ENCODE data around the gene PARD6A. TPM values are rescaled to one million over a fixed set of nuclear protein-coding genes. Genes with fewer than 3 reads are reported as not detected.
"Not testable (repeated sequence)": the region's sequence is repeated elsewhere in the genome, so short reads cannot be mapped to it uniquely, and the experiment has no call there.

PARD6A gene
- polyA plus RNA-seq, 3 donors, result 2.7 to 6.9 (median 6.1) TPM

DNA sequence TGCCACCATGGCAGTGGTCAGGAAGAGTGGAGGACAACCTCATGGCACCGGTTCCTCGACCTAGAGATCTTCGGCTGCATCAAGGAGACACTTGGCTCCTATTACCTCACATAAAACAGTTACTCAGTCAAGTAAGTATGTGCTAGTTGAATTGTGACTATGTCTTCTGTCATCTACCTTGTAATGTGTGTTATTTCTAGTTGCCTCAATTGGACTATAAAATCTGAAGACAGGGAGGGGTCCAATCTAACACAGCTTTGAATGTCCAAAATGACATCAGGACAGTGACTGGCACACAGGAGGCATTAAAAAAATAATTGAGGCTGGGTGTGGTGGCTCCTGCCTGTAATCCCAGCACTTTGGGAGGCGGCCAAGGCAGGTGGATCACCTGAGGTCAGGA, 23.0 kb downstream of the PARD6A start:
- Mint-ChIP-seq H3K4me1 (peaks cover 17% of the 10 kb centered on the region), H3K27me3 (ENCODE audit: low read depth in 3 of 3) (no peaks in the 10 kb centered on the region), H3K4me3 (no peak overlapping the region), H3K27ac (no peak overlapping the region), H3K36me3 (peaks cover 25 to 50% of the 10 kb centered on the region in 2 donors), H3K9me3 (no peaks in the 10 kb centered on the region)
- Histone ChIP-seq H3K9me3 (replicated peaks in 1 of 2; ENCODE audit: control insufficient read depth in 1 of 2, insufficient read depth in 1 of 2, low read length in 2 of 2) (no peaks in the 10 kb centered on the region), H3K4me1 (ENCODE audit: control insufficient read depth in 1 of 2, insufficient read depth in 2 of 2, low read length in 2 of 2) (peaks cover 0 to 10% of the 10 kb centered on the region in 2 donors), H3K4me3 (replicated peaks in 1 of 3; ENCODE audit: low read depth in 2 of 3, low read length in 3 of 3) (no peak overlapping the region), H3K27ac (ENCODE audit: low read depth in 1 of 2, low read length in 2 of 2) (no peak overlapping the region), H3K79me2 (ENCODE audit: insufficient read depth, low read length) (no peaks in the 10 kb centered on the region), H4K20me1 (ENCODE audit: insufficient read depth, low read length) (no peaks in the 10 kb centered on the region), H3K9ac (ENCODE audit: insufficient read depth, low read length, poor library complexity, severe bottlenecking) (no peak overlapping the region), H3K27me3 (ENCODE audit: control insufficient read depth in 2 of 2, insufficient read depth in 2 of 2, low read length in 2 of 2) (no peaks in the 10 kb centered on the region), H3K4me2 (replicated peaks; ENCODE audit: extremely low read depth, low read length, poor library complexity, severe bottlenecking) (no peak overlapping the region), H2AFZ (ENCODE audit: insufficient read depth, low read depth, low read length, poor library complexity, severe bottlenecking) (no peak overlapping the region), H3K36me3 (replicated peaks in 1 of 2; ENCODE audit: control insufficient read depth in 1 of 2, insufficient read depth in 2 of 2, low read length in 2 of 2) (peaks cover 10 to 36% of the 10 kb centered on the region in 2 donors)
- WGBS (ENCODE audit: insufficient coverage), result no CpG with 5 or more reads among the region's 4 CpGs
- TF ChIP-seq, protein P1, sequence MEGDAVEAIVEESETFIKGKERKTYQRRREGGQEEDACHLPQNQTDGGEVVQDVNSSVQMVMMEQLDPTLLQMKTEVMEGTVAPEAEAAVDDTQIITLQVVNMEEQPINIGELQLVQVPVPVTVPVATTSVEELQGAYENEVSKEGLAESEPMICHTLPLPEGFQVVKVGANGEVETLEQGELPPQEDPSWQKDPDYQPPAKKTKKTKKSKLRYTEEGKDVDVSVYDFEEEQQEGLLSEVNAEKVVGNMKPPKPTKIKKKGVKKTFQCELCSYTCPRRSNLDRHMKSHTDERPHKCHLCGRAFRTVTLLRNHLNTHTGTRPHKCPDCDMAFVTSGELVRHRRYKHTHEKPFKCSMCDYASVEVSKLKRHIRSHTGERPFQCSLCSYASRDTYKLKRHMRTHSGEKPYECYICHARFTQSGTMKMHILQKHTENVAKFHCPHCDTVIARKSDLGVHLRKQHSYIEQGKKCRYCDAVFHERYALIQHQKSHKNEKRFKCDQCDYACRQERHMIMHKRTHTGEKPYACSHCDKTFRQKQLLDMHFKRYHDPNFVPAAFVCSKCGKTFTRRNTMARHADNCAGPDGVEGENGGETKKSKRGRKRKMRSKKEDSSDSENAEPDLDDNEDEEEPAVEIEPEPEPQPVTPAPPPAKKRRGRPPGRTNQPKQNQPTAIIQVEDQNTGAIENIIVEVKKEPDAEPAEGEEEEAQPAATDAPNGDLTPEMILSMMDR (IDR thresholded peaks at IDR 0.05), result no peak
- intact Hi-C loops (cut with micrococcal nuclease), result no loop called here
- no peak for DNase-seq

DNA sequence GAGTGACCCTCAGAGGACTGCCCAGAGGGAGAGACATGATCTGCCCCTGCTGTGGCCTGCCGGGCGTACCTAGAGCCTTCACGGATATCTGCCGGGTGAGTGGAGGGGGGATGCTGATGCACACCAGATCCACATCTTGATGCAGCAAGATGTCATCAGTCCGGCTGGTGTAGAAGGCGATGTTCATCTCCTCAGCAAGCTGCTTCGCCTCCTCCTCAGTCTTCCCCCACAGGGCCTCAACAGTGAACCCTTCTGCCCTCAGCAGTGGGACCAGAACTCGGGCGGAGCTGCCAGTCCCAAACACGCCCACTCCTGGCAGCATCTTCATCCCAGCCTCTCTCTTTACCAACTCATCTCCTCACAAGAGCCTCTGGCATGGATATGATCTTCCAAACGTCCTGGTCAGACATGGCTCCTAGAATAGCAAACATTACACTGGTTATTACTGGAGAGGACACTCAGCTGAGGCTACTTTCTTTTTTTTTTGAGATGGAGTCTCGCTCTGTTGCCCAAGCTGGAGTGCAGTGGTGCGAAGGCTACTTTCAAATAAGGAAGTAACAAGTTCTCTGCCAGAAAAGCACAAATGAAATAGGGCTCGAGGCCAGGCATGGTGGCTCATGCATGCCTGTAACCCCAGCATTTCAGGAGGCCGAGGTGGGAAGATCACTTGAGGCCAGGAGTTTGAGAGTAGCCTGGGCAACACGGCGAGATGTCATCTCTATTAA, 24.8 kb downstream of the PARD6A start:
- Mint-ChIP-seq H3K9me3 (no peaks in the 10 kb centered on the region), H3K36me3 (peaks cover 22 to 45% of the 10 kb centered on the region in 2 donors), H3K27me3 (ENCODE audit: low read depth in 3 of 3) (no peaks in the 10 kb centered on the region), H3K4me3 (no peak overlapping the region), H3K4me1 (peaks cover 19% of the 10 kb centered on the region), H3K27ac (peak overlapping the region in 5 of 7 donors; percentile 13 to 55 (median 32))
- H3K4me3 ChIP-seq (replicated peaks in 1 of 3; ENCODE audit: low read depth in 2 of 3, low read length in 3 of 3), result no peak overlapping the region
- TF ChIP-seq, protein P1 (IDR thresholded peaks at IDR 0.05), result no peak
- 87% methylated on average over 11 of the region's 17 CpGs for WGBS (ENCODE audit: insufficient coverage)
- no peaks in the 10 kb centered on the region for H4K20me1 ChIP-seq (ENCODE audit: insufficient read depth, low read length)
- H3K79me2 ChIP-seq (ENCODE audit: insufficient read depth, low read length), result no peaks in the 10 kb centered on the region
- peaks cover 0 to 10% of the 10 kb centered on the region in 2 donors for H3K4me1 ChIP-seq (ENCODE audit: control insufficient read depth in 1 of 2, insufficient read depth in 2 of 2, low read length in 2 of 2)
- H3K36me3 ChIP-seq (replicated peaks in 1 of 2; ENCODE audit: control insufficient read depth in 1 of 2, insufficient read depth in 2 of 2, low read length in 2 of 2), result peaks cover 9 to 29% of the 10 kb centered on the region in 2 donors
- peak overlapping the region in 1 of 2 donors; percentile 27 for H3K27ac ChIP-seq (ENCODE audit: low read depth in 1 of 2, low read length in 2 of 2)
- no peaks in the 10 kb centered on the region for H3K9me3 ChIP-seq (replicated peaks in 1 of 2; ENCODE audit: control insufficient read depth in 1 of 2, insufficient read depth in 1 of 2, low read length in 2 of 2)
- no peaks in the 10 kb centered on the region for H3K27me3 ChIP-seq (ENCODE audit: control insufficient read depth in 2 of 2, insufficient read depth in 2 of 2, low read length in 2 of 2)
- DNase-seq, result no peak
- H3K9ac ChIP-seq (ENCODE audit: insufficient read depth, low read length, poor library complexity, severe bottlenecking), result no peak overlapping the region
- intact Hi-C loops (cut with micrococcal nuclease), result no loop called here
- no peak overlapping the region for H3K4me2 ChIP-seq (replicated peaks; ENCODE audit: extremely low read depth, low read length, poor library complexity, severe bottlenecking)
- H2AFZ ChIP-seq (ENCODE audit: insufficient read depth, low read depth, low read length, poor library complexity, severe bottlenecking), result no peak overlapping the region

GRCh38 chr16:67693517-67694285, 32.9 kb downstream of the PARD6A start:
- H3K9me3 Mint-ChIP-seq; H3K27me3 Mint-ChIP-seq (ENCODE audit: low read depth in 3 of 3); H3K27ac ChIP-seq (ENCODE audit: low read depth in 1 of 2, low read length in 2 of 2); H3K27me3 ChIP-seq (ENCODE audit: control insufficient read depth in 2 of 2, insufficient read depth in 2 of 2, low read length in 2 of 2); H2AFZ ChIP-seq (ENCODE audit: insufficient read depth, low read depth, low read length, poor library complexity, severe bottlenecking); H3K36me3 ChIP-seq (replicated peaks in 1 of 2; ENCODE audit: control insufficient read depth in 1 of 2, insufficient read depth in 2 of 2, low read length in 2 of 2); H4K20me1 ChIP-seq (ENCODE audit: insufficient read depth, low read length); intact Hi-C loops (cut with micrococcal nuclease); H3K4me2 ChIP-seq (replicated peaks; ENCODE audit: extremely low read depth, low read length, poor library complexity, severe bottlenecking); H3K4me3 Mint-ChIP-seq; H3K79me2 ChIP-seq (ENCODE audit: insufficient read depth, low read length); DNase-seq; H3K4me3 ChIP-seq (replicated peaks in 1 of 3; ENCODE audit: low read depth in 2 of 3, low read length in 3 of 3); H3K9me3 ChIP-seq (replicated peaks in 1 of 2; ENCODE audit: control insufficient read depth in 1 of 2, insufficient read depth in 1 of 2, low read length in 2 of 2): not testable (repeated sequence)
- Mint-ChIP-seq H3K36me3 (peaks cover 16% of the 10 kb centered on the region in 2 donors), H3K4me1 (peaks cover 32% of the 10 kb centered on the region), H3K27ac (peak overlapping the region in 2 of 7 donors; percentile 35 to 45)
- WGBS (ENCODE audit: insufficient coverage), result 83% methylated on average over 5 of the region's 8 CpGs
- peaks cover 3 to 18% of the 10 kb centered on the region in 2 donors for H3K4me1 ChIP-seq (ENCODE audit: control insufficient read depth in 1 of 2, insufficient read depth in 2 of 2, low read length in 2 of 2)
- peak overlapping the region; percentile 4 for H3K9ac ChIP-seq (ENCODE audit: insufficient read depth, low read length, poor library complexity, severe bottlenecking)

Data from CD14-positive monocyte (primary cell).